Subcutaneous abdominal adipose tissue (tissue), 5 donors: ENCODE results near the gene RIMS4.

Source experiments
- H3K27ac ChIP-seq: one replicate; pipeline ENCODE4 v1.7.0; 2013; ENCODE audit warnings: low read depth, mild to moderate bottlenecking, inconsistent platforms, low read length, moderate library complexity
- H3K27me3 ChIP-seq, 5 donors: one replicate each; pipeline ENCODE4 v1.7.0; 2013; ENCODE audit warnings: low read length in 5 of 5, inconsistent platforms in 1 of 5; ENCODE audit not compliant: control insufficient read depth in 5 of 5, insufficient read depth in 4 of 5
- H3K36me3 ChIP-seq, 5 donors: one replicate each; pipeline ENCODE4 v1.7.0; 2013; ENCODE audit warnings: low read length in 5 of 5; ENCODE audit not compliant: control insufficient read depth in 5 of 5, insufficient read depth in 5 of 5
- H3K4me1 ChIP-seq, 5 donors: one replicate each; pipeline ENCODE4 v1.7.0; 2013; ENCODE audit warnings: low read length in 5 of 5, mild to moderate bottlenecking in 3 of 5, moderate library complexity in 1 of 5; ENCODE audit not compliant: control insufficient read depth in 5 of 5, insufficient read depth in 5 of 5
- H3K4me3 ChIP-seq, 5 donors: one replicate each; pipeline ENCODE4 v1.7.0; 2013; ENCODE audit warnings: low read length in 5 of 5, low read depth in 1 of 5
- H3K9ac ChIP-seq, 5 donors: one replicate each; pipeline ENCODE4 v1.7.0; 2013; ENCODE audit warnings: low read length in 5 of 5, mild to moderate bottlenecking in 4 of 5, moderate library complexity in 3 of 5
- H3K9me3 ChIP-seq, 5 donors: one replicate each; pipeline ENCODE4 v1.7.0; 2013; ENCODE audit warnings: low read length in 5 of 5; ENCODE audit not compliant: control insufficient read depth in 5 of 5
- donor health status: healthy.
- donor health status: healthy.
- donor health status: healthy.
- donor health status: healthy.
- donor health status: healthy.

The RIMS4 gene

GRCh38 chr20:44711237-44711636 is 99.1 kb downstream of the RIMS4 start:
- Histone ChIP-seq H3K9me3 (no peaks in the 10 kb centered on the region), H3K36me3 (no peaks in the 10 kb centered on the region), H3K27me3 (no peaks in the 10 kb centered on the region), H3K4me3 (no peak overlapping the region), H3K9ac (no peak overlapping the region), H3K4me1 (peaks cover 6 to 33% (median 29%) of the 10 kb centered on the region in 5 donors), H3K27ac (no peak overlapping the region)

- no peaks in the 10 kb centered on the region for H3K27me3 ChIP-seq
- H3K27ac ChIP-seq, result no peak overlapping the region
- no peak overlapping the region for H3K4me3 ChIP-seq
- H3K9ac ChIP-seq, result no peak overlapping the region
- peaks cover 6 to 25% (median 19%) of the 10 kb centered on the region in 5 donors for H3K4me1 ChIP-seq
- H3K9me3 ChIP-seq, result no peaks in the 10 kb centered on the region
- no peaks in the 10 kb centered on the region for H3K36me3 ChIP-seq
Measured at GRCh38 chr20:44709797-44710196, 100.5 kb downstream of the RIMS4 start.

GRCh38 chr20:44709380-44709779 is 101.0 kb downstream of the RIMS4 start:
- Histone ChIP-seq H3K27ac (no peak overlapping the region), H3K36me3 (no peaks in the 10 kb centered on the region), H3K27me3 (no peaks in the 10 kb centered on the region), H3K4me3 (no peak overlapping the region), H3K4me1 (peaks cover 3 to 21% (median 15%) of the 10 kb centered on the region in 5 donors), H3K9me3 (no peaks in the 10 kb centered on the region), H3K9ac (no peak overlapping the region)

- no peak overlapping the region for H3K9ac ChIP-seq
- H3K4me3 ChIP-seq, result no peak overlapping the region
- no peak overlapping the region for H3K27ac ChIP-seq
- H3K36me3 ChIP-seq, result no peaks in the 10 kb centered on the region
- peaks cover 10 to 36% (median 32%) of the 10 kb centered on the region in 5 donors for H3K4me1 ChIP-seq
- no peaks in the 10 kb centered on the region for H3K9me3 ChIP-seq
- H3K27me3 ChIP-seq, result no peaks in the 10 kb centered on the region
Measured at GRCh38 chr20:44707018-44707579, 103.2 kb downstream of the RIMS4 start.

- Histone ChIP-seq H3K9me3 (no peaks in the 10 kb centered on the region), H3K9ac (no peak overlapping the region), H3K27ac (no peak overlapping the region), H3K4me3 (no peak overlapping the region), H3K27me3 (no peaks in the 10 kb centered on the region), H3K4me1 (peaks cover 11 to 42% (median 38%) of the 10 kb centered on the region in 5 donors), H3K36me3 (no peaks in the 10 kb centered on the region)
Measured at GRCh38 chr20:44706301-44707017, 103.9 kb downstream of the RIMS4 start.

- Histone ChIP-seq H3K4me3 (no peak overlapping the region), H3K36me3 (no peaks in the 10 kb centered on the region), H3K27ac (peak overlapping the region; percentile 4), H3K27me3 (no peaks in the 10 kb centered on the region), H3K4me1 (peaks cover 14 to 51% (median 47%) of the 10 kb centered on the region in 5 donors), H3K9ac (no peak overlapping the region), H3K9me3 (no peaks in the 10 kb centered on the region)
Measured at GRCh38 chr20:44705364-44706094, 104.8 kb downstream of the RIMS4 start.

- Histone ChIP-seq H3K4me3 (no peak overlapping the region), H3K27ac (peak overlapping the region; percentile 4), H3K27me3 (no peaks in the 10 kb centered on the region), H3K9me3 (no peaks in the 10 kb centered on the region), H3K4me1 (peaks cover 14 to 52% (median 47%) of the 10 kb centered on the region in 5 donors), H3K9ac (no peak overlapping the region), H3K36me3 (no peaks in the 10 kb centered on the region)
Measured at GRCh38 chr20:44704551-44704971, 105.8 kb downstream of the RIMS4 start.

- Histone ChIP-seq H3K27ac (peak overlapping the region; percentile 69), H3K9me3 (no peaks in the 10 kb centered on the region), H3K27me3 (no peaks in the 10 kb centered on the region), H3K9ac (no peak overlapping the region), H3K4me3 (no peak overlapping the region), H3K4me1 (peaks cover 14 to 52% (median 47%) of the 10 kb centered on the region in 5 donors), H3K36me3 (no peaks in the 10 kb centered on the region)
Measured at GRCh38 chr20:44703956-44704488, 106.3 kb downstream of the RIMS4 start.

GRCh38 chr20:44703183-44703925 is 107.0 kb downstream of the RIMS4 start:
- Histone ChIP-seq H3K4me1 (peaks cover 14 to 52% (median 47%) of the 10 kb centered on the region in 5 donors), H3K4me3 (no peak overlapping the region), H3K36me3 (no peaks in the 10 kb centered on the region), H3K9ac (peak overlapping the region in 3 of 5 donors; percentile 8 to 52 (median 21)), H3K27ac (peak overlapping the region; percentile 69), H3K9me3 (no peaks in the 10 kb centered on the region), H3K27me3 (no peaks in the 10 kb centered on the region)
